Fibroblast of skin of right quadriceps (primary cell): ENCODE results near the gene MEI4.
A peak's percentile ranks its signal among the peaks of the same experiment; 100 is the strongest.
"Not testable (repeated sequence)": the region's sequence is repeated elsewhere in the genome, so short reads cannot be mapped to it uniquely, and the experiment has no call there.

Source experiments
- DNase-seq: peaks from one replicate; pipeline ENCODE4 v3.0.0-alpha.2; 2013

The MEI4 gene

GRCh38 chr6:77683515-77683914 lies 30.7 kb downstream of the MEI4 start:
- no peak for DNase-seq

GRCh38 chr6:77686931-77687330 lies 34.1 kb downstream of the MEI4 start:
- no peak for DNase-seq

GRCh38 chr6:77688649-77689048 lies 35.8 kb downstream of the MEI4 start:
- no peak for DNase-seq

- not testable (repeated sequence) for DNase-seq
Observed at GRCh38 chr6:77700095-77700494, 47.3 kb downstream of the MEI4 start.

- no peak for DNase-seq
Observed at GRCh38 chr6:77707603-77708002, 54.8 kb downstream of the MEI4 start.

- no peak for DNase-seq
Observed at GRCh38 chr6:77715588-77715987, 62.7 kb downstream of the MEI4 start.

GRCh38 chr6:77716311-77716710 lies 63.5 kb downstream of the MEI4 start:
- DNase-seq = no peak

GRCh38 chr6:77736010-77736409 lies 83.2 kb downstream of the MEI4 start:
- DNase-seq = not testable (repeated sequence)

GRCh38 chr6:77740380-77740779 lies 87.5 kb downstream of the MEI4 start:
- DNase-seq = peak; percentile 5

- DNase-seq = not testable (repeated sequence)
Observed at GRCh38 chr6:77752156-77752555, 99.3 kb downstream of the MEI4 start.

- no peak for DNase-seq
Observed at GRCh38 chr6:77762386-77762785, 109.5 kb downstream of the MEI4 start.

GRCh38 chr6:77763124-77763523 lies 110.3 kb downstream of the MEI4 start:
- DNase-seq = no peak

- DNase-seq = no peak
Observed at GRCh38 chr6:77764364-77764763, 111.5 kb downstream of the MEI4 start.

- DNase-seq = no peak
Observed at GRCh38 chr6:77773157-77773822, 120.5 kb downstream of the MEI4 start.

GRCh38 chr6:77774457-77774856 lies 121.6 kb downstream of the MEI4 start:
- no peak for DNase-seq

GRCh38 chr6:77776441-77776840 lies 123.6 kb downstream of the MEI4 start:
- no peak for DNase-seq

- no peak for DNase-seq
Observed at GRCh38 chr6:77778527-77778926, 125.7 kb downstream of the MEI4 start.

- no peak for DNase-seq
Observed at GRCh38 chr6:77786935-77787629, 134.2 kb downstream of the MEI4 start.

GRCh38 chr6:77796824-77797809 lies 144.3 kb downstream of the MEI4 start:
- no peak for DNase-seq

- DNase-seq = no peak
Observed at GRCh38 chr6:77812304-77812703, 159.5 kb downstream of the MEI4 start.

- no peak for DNase-seq
Observed at GRCh38 chr6:77813090-77813489, 160.3 kb downstream of the MEI4 start.

- DNase-seq = no peak
Observed at GRCh38 chr6:77814119-77814518, 161.3 kb downstream of the MEI4 start.

GRCh38 chr6:77815531-77815930 lies 162.7 kb downstream of the MEI4 start:
- DNase-seq = no peak
